HG02571 (cell line): Measurements from ENCODE around the gene MRPL12.

ENCODE experiments used
- ATAC-seq: cut with Tn5 transposase; IDR thresholded peaks from one replicate; pipeline ENCODE4 v1.9.1; 2021; ENCODE audit warnings: mild to moderate bottlenecking, moderate library complexity; ENCODE audit not compliant: unreplicated experiment

The MRPL12 gene

DNA sequence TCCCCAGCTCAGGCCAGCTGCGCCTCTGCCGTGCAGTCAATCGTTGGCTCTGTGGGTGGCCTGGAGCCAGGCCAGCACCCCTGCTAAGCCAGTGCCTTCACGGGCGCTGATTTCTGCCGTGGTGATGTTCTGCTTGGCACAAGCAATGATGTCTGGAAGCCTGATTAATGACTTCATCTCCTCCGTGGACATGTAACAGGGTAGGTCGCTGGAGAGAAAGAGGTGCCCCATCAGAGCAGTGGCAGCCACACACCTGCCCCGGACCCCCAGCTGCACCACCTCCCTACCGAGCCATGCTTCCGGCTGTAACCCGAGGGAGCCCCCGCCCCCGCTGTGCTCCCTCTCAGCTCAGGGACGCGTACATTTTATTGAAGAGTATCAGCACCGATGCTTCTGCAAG is 21.5 kb upstream of the MRPL12 start:
- ATAC-seq = no peak

- no peak for ATAC-seq
Measured at GRCh38 chr17:81682565-81683207, 20.5 kb upstream of the MRPL12 start.

GRCh38 chr17:81683208-81683583 is 20.0 kb upstream of the MRPL12 start:
- ATAC-seq = peak; percentile 19

DNA sequence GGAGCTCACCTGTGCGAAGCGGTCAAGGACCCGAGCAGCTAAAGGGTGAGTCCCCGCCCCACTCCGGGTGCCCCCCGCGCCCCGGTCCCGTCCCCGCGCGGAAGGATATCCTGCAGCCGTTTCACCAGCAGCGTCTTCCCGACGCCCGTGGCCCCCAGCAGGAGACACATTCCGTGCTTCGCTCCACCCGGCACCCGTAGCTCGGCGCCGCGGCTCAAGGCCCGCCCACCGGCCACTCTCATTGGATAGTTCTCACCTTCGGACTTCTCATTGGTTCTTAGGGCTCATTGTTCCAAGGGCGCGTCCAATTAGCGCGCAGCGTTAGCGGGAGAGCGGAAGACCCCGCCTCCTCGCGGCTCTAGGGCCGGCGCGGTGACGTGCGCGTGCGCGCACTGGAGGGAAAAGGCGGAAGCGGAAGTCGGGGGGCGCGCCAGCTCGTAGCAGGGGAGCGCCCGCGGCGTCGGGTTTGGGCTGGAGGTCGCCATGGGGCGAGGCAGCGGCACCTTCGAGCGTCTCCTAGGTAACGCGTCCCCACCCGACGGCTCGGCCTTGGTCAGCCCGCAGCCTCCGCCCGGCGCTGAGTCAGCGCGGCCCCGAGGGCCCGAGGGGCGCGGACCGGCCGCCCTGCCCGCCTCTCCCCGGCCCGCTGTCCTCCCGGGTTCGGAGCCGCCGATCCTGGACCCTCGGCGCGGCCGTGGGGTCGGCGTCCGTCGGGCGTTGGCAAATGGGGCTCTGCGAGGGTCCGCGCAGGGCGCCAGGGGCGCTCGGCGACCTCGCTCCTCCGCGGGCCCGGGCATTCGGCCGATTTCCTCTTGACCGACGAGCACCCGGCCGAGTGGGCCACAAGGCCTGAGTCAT is 19.4 kb upstream of the MRPL12 start, which contains the start of the genes ARL16 and HGS:
Gene ARL16, minus strand, starts transcription at position 214 of the 858 bp plus-strand sequence. Its CDS starts 44 bp downstream, at position 170.
Gene HGS, plus strand, starts transcription at position 428 of the 858 bp plus-strand sequence. Its CDS starts 56 bp downstream, at position 484.
- peak; percentile 92 for ATAC-seq

DNA sequence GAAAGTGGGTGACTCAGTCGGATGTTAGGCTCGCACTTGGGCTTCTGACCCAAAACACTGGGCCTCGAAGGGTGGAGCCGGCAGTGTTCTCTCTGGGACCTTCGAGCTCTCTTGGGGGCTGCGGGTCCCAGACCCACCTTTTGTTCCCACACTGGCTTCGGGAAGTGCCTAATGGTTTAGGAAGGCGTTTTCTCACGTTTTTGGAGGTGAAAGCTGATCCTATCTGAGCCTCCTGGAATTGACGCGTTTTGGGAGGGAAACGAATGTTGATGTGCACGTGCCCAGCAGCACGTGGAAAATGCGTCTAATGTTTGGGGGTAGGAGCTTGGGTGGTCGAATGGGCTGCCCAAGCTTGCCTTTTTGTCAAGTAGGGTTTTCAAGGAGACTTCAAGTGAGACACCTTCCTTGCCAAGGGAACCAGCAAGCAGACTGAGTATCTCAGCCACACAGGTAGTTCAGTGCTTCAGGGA is 18.7 kb upstream of the MRPL12 start:
- no peak for ATAC-seq

- no peak for ATAC-seq
Measured at GRCh38 chr17:81685108-81685507, 18.1 kb upstream of the MRPL12 start.

- no peak for ATAC-seq
Measured at GRCh38 chr17:81686614-81687013, 16.6 kb upstream of the MRPL12 start.

GRCh38 chr17:81687770-81688541 is 15.2 kb upstream of the MRPL12 start:
- no peak for ATAC-seq

DNA sequence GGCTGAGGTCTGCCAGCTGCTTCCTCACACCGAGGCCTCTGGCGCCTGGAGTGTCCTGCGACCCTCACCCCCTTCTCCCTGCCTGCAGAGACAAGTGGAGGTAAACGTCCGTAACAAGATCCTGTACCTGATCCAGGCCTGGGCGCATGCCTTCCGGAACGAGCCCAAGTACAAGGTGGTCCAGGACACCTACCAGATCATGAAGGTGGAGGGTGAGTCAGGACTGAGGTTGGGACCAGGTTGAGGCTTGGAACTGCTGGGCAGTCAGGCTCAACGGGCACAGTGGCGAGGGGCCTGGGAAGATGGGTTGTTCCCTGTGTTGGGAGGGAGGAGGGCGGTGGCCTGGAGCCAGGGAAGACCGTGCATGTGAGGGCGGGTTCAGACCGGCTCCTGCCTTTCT is 14.6 kb upstream of the MRPL12 start:
- ATAC-seq = no peak

- ATAC-seq = no peak
Measured at GRCh38 chr17:81690066-81690465, 13.1 kb upstream of the MRPL12 start.

DNA sequence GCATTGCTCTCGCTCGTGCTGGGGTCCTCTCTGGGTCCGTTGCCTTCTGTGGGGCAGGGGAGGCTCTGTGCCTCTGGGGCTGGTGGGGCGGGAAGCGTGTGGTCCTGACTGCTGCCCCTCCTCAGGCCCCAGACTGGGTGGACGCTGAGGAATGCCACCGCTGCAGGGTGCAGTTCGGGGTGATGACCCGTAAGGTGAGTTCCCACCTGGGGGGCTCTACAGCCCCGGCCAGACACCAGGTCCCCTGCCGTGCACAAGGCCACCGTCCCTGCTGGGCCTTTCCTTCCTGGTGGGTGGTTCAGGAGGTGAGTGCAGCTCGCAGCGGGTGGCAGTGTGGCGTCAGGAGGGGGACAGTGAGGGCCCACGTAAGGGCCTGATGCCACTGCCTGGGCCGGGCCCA is 12.6 kb upstream of the MRPL12 start:
- ATAC-seq = no peak

GRCh38 chr17:81691196-81691595 is 12.0 kb upstream of the MRPL12 start:
- ATAC-seq = no peak

GRCh38 chr17:81691608-81692007 is 11.6 kb upstream of the MRPL12 start:
- no peak for ATAC-seq

DNA sequence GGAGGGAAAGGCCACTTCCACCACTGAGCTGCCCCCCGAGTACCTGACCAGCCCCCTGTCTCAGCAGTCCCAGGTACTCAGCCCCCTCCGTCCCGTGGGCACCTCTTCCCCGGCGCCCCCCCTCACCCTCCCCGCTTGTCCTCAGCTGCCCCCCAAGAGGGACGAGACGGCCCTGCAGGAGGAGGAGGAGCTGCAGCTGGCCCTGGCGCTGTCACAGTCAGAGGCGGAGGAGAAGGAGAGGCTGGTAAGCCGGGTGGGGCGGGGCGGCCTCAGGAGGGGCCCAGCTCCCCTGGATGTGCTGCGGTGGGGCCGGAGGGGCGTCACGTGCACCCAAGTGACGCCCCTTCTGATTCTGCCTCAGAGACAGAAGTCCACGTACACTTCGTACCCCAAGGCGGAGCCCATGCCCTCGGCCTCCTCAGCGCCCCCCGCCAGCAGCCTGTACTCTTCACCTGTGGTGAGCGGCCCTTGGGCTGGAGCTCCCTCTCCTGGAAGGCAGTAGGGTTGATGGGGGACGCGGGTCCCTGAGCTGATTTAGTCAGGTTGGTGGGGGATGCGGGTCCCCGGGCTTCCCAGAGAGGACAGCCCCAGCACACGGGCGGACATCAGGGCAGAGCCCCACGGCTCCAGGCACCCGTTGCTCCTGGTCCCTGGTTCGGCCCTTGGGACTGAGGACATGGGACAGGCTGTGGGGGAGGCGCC is 9.5 kb upstream of the MRPL12 start:
- ATAC-seq = no peak

GRCh38 chr17:81694810-81695209 is 8.4 kb upstream of the MRPL12 start:
- ATAC-seq = no peak

GRCh38 chr17:81695211-81695610 is 8.0 kb upstream of the MRPL12 start:
- no peak for ATAC-seq

DNA sequence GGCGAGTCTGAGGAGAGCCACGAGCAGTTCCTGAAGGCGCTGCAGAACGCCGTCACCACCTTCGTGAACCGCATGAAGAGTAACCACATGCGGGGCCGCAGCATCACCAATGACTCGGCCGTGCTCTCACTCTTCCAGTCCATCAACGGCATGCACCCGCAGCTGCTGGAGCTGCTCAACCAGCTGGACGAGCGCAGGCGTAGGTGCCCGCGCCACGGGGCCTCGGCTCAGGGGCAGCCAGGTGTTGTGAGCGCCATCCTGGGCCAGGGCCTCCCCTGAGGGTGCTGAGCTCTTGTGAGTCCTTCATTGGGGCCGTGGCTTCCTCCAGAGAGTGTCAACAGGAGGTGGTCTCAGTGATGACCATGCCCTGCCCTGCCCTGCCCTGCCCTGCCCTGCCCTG is 7.4 kb upstream of the MRPL12 start:
- ATAC-seq = no peak

DNA sequence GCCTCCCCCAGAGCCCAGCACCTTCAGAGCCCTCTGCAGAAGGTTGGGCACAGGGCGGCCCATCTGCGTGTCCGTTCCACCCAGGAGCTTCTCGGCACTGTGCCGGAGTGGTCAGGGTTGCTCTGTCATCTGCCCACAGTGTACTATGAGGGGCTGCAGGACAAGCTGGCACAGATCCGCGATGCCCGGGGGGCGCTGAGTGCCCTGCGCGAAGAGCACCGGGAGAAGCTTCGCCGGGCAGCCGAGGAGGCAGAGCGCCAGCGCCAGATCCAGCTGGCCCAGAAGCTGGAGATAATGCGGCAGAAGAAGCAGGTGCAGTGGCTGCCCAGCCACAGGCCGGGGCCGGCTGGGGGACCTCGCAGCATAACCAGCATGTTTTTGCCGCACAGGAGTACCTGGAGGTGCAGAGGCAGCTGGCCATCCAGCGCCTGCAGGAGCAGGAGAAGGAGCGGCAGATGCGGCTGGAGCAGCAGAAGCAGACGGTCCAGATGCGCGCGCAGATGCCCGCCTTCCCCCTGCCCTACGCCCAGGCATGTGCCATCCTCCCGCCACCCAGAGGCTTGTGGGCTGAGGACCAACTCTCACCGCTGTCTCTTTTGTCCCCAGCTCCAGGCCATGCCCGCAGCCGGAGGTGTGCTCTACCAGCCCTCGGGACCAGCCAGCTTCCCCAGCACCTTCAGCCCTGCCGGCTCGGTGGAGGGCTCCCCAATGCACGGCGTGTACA is 6.8 kb upstream of the MRPL12 start:
- no peak for ATAC-seq

DNA sequence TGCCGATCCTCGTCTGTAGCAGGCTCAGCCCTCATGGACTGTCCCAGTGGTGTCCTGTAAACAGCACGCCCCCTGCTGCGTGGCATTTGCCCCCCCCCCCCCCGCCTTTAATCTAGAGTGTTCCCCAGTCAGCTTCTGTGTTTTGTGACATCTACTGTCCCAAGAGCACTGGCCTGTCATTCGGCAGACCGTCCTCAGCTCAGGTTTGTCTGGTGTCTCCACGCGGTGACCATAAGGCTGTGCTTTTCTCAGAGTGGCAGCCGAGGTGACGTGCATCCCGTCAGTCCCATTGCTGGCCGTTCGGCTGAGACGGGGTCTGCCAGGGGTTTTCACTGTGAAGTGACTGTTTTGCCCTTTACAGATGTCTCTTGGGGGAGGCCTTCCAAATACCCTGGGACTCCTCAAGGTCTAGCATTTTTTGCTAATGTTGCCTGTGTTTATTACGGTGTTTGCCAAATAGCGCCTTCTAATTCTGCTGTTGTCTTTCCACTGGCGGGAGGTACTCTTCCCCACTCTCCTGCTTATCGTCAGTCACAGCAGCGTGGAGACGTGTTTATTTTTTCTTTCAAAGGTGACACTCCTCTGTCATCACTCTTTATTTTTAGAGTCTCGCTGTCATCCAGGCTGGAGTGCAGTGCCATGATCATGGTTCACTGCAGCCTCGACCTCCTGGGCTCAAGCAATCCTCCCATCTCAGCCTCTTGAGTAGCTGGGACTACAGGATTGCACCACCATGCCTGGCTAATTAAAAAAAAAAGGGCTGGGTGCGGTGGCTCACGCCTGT is 5.7 kb upstream of the MRPL12 start:
- no peak for ATAC-seq
